Renal cortex interstitium (tissue), 11 donors: ENCODE data around the gene SMYD3. TPM values are rescaled to one million over a fixed set of nuclear protein-coding genes. Genes with fewer than 3 reads are reported as not detected.
A peak's percentile ranks its signal among the peaks of the same experiment; 100 is the strongest.

Experiments
- DNase-seq, 11 donors: peaks; one replicate each; pipeline ENCODE4 v3.0.0-alpha.2; 2013; ENCODE audit warnings: low read depth in 9 of 11, low spot score in 4 of 11; ENCODE audit errors: extremely low read depth in 1 of 11
- polyA plus RNA-seq, 3 donors: library from polyadenylated mRNA; unstranded; fragments of 120-200 nt; gene quantifications; one replicate each; pipeline ENCODE4 v1.2.1, GENCODE V29; 2013; ENCODE audit not compliant: insufficient read length in 3 of 3

Gene SMYD3
- polyA plus RNA-seq, 3 donors = 25.0 to 28.7 (median 28.5) TPM

DNA sequence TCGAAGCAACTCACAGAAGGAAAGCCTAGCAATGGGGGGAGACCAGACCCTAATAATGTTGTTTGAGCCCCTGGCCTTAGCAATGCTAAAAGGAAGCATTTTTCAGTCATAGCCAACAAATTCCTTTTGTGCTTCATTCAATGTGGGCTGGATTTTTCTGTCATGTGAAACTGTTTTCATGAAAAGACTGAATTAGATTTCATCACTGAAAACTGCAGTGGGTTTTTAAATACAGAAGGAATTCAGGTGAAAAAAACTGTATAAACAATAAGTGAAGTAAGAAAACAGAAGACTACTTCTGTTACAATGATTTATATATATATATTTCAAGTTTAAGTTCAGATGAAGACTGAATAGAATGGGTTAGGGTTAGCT lies 204.8 kb downstream of the SMYD3 start:
- DNase-seq = no peak

DNA sequence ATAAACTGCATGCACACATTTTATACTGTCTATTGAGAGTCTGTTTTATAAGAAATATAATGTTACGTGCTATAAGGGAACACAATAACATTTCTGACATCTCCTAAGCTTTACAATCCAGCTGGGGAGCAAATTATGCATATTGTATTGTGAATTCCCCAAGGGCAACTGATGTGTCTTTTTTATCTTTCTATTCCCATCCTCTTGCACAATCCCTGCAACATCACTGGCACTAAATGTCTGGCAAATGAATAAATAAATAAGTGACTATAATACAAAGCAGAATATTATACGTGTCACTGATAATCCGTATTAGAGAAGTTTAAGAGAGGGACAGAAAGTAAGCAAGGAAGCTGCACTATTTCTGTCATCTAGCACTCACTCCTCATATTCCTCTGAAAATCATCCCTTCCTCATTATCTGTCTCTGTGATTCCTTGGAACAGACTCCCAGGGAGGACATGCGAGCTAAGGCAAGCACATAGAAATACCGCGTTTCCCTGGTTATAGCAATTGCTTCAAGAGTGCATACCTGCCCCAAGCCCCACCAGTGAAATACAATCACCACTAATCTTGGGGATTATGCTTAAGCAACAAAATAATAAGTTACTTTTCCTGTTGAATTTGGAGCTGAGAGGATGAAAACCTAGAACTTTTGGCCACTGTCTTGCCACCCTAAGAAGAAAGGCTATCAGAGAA lies 205.4 kb downstream of the SMYD3 start:
- no peak for DNase-seq

DNA sequence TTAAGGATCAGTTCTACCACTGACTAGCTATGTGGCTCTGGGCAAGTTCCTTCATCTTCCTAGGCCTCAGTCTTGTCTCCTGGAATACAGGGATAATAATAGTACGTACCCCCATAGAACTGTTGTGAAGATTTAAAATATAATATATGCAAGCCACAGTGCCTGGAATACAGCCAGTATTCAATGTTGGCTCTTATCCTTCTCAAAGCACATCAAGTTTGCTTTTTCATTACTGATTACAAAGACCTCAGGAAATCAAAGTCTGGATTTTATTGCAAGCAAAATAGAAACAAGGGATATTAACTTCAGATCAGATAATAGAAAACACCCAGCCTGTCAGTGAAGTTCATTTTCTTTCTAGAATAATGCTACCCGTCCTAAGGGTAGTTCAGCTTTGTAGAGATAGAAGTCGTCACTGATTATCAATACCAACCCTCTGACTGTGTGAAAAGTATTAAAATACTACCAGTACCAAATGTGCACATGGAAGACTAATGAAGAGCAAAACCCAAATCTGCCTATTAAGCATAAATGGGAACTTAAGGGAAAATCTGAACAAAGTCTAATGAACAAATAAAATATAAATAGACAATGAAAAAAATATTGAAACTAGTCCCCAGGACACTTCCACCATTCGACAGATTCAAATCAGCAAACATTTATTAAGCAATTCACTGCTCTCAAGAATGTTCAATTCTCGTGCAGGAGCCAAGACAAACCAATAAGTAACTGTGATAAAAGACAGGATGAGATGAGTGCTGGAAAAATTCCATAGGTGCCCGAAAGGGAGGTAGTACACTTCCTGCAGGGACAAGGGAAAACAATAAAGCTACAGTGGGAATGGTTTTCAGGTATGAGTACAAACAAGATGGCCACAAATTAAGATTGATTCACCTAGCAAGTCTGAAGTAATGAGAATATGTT lies 206.2 kb downstream of the SMYD3 start:
- no peak for DNase-seq

DNA sequence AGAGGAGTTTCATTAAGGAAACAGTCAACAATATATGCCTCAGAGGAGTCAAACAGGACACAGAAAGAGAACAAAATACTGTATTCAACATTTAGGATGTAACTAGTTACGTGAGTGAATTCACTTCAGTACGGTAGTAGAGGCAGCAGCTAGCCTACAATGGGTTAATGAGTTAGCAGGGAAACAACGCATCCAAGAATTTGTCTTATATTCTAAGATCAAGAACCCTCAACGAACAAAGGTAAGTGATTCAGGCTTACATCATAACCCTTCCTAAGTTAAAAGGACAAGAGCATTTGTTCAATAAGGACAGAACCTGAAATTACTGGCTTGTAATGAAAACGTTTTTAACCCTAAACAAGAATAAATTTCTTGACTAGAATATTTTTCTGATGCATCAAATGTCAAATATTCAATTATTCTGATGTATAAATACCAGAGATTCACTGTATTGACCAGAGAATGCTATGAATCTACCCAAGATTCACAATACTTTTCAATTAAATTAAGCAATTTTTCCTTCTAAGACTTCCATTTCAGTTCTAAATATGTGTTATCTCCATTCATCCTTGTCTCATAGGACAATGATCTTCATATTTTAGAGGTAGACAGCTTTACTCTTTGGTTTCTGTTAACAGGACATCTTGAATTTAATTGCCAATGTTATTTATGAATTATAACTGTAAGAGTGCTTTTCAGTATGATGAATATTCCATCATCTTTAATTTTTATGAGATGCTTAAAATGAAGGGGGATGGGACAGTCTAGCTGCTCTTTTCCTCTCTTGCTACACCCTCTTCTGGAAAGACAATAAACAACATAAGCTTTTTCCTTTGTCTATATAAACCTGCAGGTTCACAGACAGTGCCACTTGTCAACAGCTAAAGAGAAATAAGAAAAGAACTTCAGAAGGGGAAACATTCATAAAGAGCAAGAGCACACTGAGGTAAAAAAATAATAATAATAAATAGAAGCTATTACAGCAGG lies 209.5 kb downstream of the SMYD3 start:
- DNase-seq = no peak

DNA sequence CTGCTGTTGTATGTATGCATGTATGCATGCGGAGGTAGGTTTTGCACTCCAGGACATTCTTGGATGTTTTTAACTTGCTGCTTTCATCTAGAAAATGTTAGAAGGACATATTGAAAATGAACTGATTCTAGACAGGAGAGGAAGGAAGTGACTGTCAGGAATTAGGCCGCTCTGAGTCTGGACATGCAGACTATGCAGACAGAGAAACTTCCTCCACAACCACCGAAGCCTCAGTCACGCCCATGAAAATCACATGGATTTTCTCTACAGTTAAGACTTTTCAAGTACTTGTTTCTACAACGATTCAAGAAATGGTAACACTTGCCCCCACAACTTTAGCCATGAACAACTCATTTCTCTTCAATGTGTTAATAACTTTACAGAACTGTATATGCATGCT lies 211.1 kb downstream of the SMYD3 start:
- no peak for DNase-seq

DNA sequence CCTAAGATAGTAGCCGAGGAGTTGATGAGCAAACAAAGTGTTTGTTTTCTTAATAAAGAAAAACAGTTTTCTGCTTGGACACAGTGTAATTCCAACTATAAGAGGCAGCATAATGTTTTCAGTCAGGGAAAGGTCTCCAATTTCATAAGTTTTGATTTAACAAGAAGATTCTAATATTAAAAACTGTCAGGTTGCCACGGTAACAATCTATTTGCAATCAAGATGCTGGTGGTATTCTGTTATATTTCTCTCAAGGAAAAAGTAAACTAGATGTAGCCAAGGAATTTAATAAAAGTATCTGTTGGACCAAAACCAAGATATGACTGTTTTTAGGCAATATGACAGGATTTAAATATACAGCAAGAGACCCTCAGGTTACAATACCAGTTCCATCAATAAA lies 211.7 kb downstream of the SMYD3 start:
- DNase-seq = no peak

DNA sequence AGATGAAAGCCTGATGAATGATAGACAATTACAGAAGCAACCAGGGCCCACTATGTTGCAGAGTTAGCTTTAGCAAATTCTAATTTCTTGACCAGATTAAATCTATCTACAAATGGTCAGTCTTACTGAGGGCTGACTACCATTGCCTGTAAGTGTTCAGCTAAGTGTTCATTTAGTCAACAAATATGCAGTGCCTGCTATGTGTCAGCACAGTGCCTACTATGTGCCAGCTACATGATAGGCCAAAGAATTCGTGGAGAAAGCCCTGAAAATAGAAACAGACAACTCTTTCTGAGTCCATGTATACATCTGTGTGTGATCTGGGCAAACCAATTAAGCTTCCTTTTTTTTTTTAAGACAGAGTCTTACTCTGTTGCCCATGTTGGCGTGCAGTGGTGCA lies 212.8 kb downstream of the SMYD3 start:
- no peak for DNase-seq

DNA sequence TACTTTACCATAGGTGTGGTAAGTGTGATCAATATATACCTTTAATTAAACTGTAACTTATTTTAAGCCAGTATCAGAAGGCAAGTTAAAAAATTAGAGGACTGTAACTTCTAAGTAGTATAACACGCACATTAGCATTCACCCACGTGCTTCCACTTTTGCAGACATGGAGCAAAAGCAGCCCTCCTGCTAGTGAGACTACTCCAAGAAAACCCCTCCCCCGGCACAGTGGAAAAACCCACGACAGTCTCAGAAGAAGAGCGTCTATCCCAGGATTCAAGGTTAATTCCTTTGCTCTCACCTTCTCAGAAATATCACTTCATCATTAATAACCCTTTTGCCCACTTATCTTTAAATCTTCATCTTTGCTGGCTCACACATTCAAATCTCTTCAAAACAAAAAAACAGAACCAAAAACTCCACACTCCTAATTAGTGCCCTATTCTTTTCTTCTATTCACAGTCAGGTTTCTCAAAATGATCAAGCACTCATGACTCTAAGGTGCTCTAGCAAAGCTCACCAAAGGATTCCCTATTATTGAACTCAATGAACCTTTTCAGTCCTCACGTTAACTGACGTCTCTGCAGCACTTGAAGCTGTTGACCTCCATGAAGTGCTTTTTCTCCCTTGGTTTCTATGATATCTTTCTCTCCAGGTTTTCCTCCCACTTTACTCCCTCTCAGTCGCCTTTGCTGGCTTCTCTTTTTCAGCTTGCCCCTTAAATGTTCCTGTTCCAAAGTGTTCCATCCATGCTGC lies 213.5 kb downstream of the SMYD3 start:
- DNase-seq = no peak

DNA sequence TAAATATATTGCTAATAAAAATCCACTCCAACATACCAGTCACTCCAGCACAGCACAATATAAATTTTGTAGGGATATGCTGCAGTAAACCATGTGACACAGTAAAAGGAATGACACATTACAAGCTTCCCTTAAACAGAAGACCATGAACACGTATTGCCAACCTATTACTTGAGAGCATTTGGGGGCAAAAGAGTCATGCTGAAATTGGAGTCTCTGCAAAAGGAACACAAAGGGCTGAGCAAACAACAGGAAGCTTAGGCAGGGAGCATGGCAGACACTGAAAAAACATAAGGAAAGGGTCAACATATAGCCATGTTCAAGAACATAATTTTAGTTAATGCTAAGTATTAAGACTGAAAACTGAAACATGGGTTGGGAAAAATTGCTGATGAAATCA lies 214.5 kb downstream of the SMYD3 start:
- DNase-seq = no peak

DNA sequence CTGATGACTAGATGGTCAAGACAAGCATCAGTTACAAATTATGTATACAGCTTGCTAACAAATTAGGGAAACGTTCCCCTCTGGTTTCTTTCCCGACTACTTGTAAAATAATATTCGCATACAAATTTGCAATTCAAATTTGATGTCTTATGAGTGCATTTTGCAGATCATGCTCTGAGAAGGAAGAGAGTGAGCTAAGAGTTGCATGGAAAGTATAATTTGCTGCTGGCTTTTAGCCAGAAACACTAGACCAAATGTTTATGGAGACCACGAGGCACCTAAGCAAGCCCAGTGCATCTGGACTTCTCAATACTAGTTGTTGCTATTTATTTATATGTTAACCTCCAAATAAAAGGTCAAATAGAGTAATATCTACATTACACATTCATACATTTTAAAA lies 216.0 kb downstream of the SMYD3 start:
- no peak for DNase-seq

DNA sequence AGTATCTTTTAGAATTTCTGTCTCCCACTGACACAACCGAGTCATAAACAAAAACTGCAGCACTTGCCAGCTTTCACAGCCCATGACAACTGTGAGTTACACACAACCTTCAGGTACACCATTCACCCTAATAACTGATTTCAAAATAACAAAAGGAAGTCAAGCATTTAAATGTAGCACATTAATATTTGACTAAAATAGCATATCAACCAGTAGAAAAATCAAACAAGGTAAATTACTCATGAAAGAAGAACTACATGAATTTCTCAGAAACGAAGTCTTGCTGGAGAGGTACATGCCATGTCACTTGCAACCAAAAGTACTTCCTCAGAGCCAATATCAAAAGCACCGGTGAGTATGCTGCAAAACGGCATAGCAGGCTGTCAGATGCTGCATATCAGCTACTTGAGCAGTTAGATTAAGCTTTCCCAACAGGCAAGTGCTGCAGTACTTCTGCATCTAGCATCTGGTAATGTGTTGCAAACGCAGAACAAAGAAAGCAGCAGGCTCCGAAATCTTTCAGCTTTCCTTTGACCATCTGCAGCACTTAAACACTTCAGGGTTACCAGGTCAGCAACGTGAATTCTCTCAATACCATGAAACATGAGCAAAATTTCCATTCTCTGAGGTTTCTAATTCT lies 223.2 kb downstream of the SMYD3 start:
- DNase-seq = no peak

DNA sequence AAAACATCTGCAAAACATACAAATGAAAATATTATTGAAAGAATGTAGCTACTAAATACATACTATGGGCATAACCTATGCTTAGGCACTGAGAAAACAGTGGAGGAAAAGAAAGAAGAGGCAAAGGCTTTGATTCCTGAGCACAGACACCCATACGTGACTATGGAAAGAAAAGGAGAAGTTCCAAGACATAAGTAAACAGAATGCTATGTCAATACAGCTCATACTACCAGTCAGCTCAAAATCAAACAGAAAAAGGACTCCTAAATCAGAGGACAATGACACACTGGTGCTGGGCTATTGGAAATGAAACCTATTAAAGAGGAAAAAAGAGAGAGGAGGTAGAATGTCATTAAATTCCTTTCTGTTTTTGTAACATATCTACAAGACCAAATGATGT lies 225.4 kb downstream of the SMYD3 start:
- DNase-seq = no peak

DNA sequence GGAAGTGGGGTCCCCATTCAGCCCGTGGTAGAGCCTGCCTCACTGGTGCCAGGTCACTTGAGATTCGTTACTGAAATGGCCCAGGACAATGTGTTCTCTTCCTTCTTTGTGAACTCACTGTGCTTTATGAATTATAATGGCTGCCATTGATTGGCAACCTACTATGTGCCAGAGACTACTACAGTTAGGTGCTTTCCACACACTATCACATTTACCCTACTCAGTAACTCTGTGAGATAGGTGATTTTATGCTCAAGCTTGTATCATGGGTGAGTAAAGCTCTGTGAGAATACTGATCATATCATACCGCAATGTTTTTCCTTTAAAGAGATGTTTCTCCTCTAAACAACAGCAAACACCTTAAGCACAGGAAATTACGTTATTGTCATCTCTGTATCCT lies 225.9 kb downstream of the SMYD3 start:
- DNase-seq = no peak

DNA sequence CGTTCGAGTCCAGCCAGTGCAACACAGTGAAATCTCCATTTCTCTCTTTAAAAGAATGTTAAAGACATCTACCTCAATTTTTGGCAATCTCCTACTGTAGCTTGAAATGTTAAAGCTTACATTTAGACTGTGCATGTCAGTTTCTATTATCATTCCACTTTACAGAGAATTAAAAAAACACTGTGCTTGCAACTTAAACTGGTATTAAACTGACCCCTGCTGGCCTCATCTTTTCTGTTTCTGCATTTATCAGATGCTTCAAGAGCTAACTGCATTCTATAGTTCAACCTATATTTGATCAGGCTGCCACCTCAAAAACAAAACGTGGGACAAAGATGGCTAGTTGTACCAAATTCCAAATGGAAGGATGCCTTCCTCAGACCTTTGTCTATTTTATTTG lies 226.5 kb downstream of the SMYD3 start:
- peak in 5 of 11 donors; percentile 5 to 30 (median 24) for DNase-seq

DNA sequence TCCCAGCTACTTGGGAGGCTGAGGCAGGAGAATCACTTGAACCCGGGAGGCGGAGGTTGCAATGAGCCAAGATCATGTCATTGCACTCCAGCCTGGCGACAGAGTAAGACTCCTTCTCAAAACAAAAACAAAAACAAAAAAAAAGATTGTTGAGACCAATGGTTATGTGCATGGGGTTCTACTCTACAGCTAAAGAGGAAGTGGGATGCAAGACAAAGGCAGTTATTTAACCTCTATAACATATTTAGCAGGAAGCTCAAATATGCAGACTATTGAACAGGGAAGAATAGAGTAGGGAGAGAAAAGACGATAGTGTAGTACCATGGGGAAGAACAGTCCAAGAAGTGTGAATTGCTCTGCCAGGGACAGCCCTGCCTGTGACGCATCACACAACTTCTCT lies 227.7 kb downstream of the SMYD3 start:
- no peak for DNase-seq

DNA sequence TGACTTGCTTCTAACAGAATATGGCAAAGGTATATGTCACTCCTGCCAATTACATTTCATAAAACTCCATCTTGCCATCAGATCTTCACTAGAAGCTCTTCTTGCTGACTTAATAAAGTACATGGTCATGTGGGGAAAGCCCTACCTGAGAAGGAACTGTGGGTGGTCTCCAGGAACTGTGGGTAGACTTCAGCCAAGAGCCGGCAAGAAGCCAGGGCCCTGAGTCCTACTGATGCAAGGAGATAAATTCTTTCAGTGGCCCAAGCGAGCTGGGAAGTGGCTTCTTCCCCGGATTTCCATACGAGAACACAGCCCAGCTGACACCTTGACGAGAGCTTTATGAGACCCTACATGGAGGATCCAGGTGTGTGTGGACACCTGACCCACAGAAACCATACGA lies 228.7 kb downstream of the SMYD3 start:
- DNase-seq = no peak

DNA sequence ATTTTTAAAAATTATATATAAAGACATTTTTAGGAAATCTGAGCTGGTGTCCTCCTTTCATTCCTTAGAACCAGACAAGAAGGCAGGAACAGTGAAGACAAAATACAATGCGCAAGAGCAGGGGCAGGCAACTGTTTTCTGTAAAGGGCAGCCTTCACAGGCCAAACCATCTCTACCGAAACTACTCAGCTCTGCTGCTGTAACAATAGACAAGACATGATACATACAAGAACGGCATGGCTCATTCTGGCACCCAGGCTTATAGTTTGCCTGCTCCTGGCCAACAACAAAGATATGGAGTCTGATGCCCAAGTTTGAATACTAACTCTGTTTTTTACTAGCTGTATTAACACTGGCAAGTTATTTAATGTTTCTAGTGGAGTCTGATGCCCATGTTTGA lies 232.0 kb downstream of the SMYD3 start:
- no peak for DNase-seq

DNA sequence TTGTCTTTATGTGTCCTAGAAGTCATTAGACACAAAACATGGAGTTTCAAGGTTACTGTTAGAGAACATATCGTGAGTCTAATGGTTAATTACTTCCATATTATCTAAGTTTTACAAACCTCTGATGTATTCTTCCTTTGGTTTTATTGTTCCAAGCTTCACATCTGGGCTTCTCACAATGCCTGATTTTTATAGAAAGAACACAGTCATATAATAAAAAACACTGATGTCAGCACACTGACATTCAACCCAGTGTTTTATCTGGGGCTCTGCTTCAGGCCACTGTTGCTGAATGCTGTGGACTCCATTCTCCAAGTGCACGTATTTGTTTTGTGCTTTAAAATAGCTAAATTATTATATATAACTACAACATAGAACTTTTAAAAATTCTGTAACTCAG lies 232.9 kb downstream of the SMYD3 start:
- DNase-seq = no peak
